K562 (cell line): ENCODE data around the gene SCG2. TPM values are rescaled to one million over a fixed set of nuclear protein-coding genes. Genes with fewer than 3 reads are reported as not detected.

Experiments
- AFF1 ChIP-seq, 2 experiments: fragments of 450-650 bp; IDR thresholded peaks; 2 replicates each; pipeline ENCODE4 v1.6.1; 2018; ENCODE audit warnings: mild to moderate bottlenecking in 2 of 2, low read depth in 1 of 2; ENCODE audit not compliant: partially characterized antibody in 2 of 2
- E2F1 ChIP-seq: sonication (generic); formaldehyde crosslinking; IDR thresholded peaks from 2 replicates; pipeline ENCODE4 v1.8.1; 2023; ENCODE audit warnings: mild to moderate bottlenecking, missing genetic modification reagents, moderate library complexity
- FUS ChIP-seq: fragments of 200-400 bp; formaldehyde crosslinking; optimal IDR thresholded peaks from 2 replicates; pipeline ENCODE3; 2017; ENCODE audit warnings: low read depth, low read length
- LCOR ChIP-seq: sonication (generic); formaldehyde crosslinking; IDR thresholded peaks from 2 replicates; pipeline ENCODE4 v1.8.0; 2022; ENCODE audit warnings: mild to moderate bottlenecking, missing genetic modification reagents
- OTX1 ChIP-seq: fragments of 450-650 bp; formaldehyde crosslinking; IDR thresholded peaks from 2 replicates; pipeline ENCODE4 v1.4.0; 2022; ENCODE audit warnings: mild to moderate bottlenecking
- POLR2B ChIP-seq: fragments of 450-650 bp; IDR thresholded peaks from 2 replicates; pipeline ENCODE4 v1.6.1; 2018; ENCODE audit warnings: low read depth; ENCODE audit not compliant: partially characterized antibody
- PRDM10 ChIP-seq: fragments of 450-650 bp; IDR thresholded peaks from 2 replicates; pipeline ENCODE4 v1.6.1; 2018; ENCODE audit not compliant: partially characterized antibody
- THRAP3 ChIP-seq: fragments of 450-650 bp; IDR thresholded peaks from 2 replicates; pipeline ENCODE4 v1.6.1; 2016; ENCODE audit warnings: mild to moderate bottlenecking, inconsistent platforms, borderline replicate concordance
- ZNF133 ChIP-seq: fragments of 250-450 bp; sonication (Bioruptor Pico); IDR thresholded peaks from 2 replicates; pipeline ENCODE4 v1.4.0; 2020; ENCODE audit warnings: mild to moderate bottlenecking
- ZNF518B ChIP-seq: fragments of 250-450 bp; sonication (Bioruptor Pico); IDR thresholded peaks from 2 replicates; pipeline ENCODE4 v1.5.0; 2021; ENCODE audit warnings: mild to moderate bottlenecking, moderate library complexity
- polyA plus RNA-seq, 8 experiments: library from polyadenylated mRNA; depleted of rRNA in 4 of 8; stranded (reverse) in 5 of 8; unstranded in 3 of 8; fragments of >200 nt; fragmentation: Nextera tagmentation in 2 of 8; fragmentation: Illumina TruSeq in 1 of 8; extraction: Ambion mirVana in 2 of 8; extraction: Trizol in 1 of 8; gene quantifications; 2 replicates each; pipeline versions ENCODE4 v1.2.1 to v1.2.3, GENCODE V29; 2011 to 2014; ENCODE audit warnings: inconsistent platforms in 1 of 8, missing spikeins in 1 of 8
- total RNA-seq, 7 experiments: library from RNA; depleted of rRNA in 6 of 7; stranded (reverse); fragments of >200 nt in 6 of 7; fragmentation: Illumina TruSeq in 2 of 7; extraction: Trizol in 2 of 7; gene quantifications; 2 replicates each; pipeline versions ENCODE4 v1.2.1 to v1.2.3, GENCODE V29; 2011 to 2021; ENCODE audit warnings: low replicate concordance in 1 of 7
- TF ChIP-seq, protein P1 (sequence below): sonication (generic); formaldehyde crosslinking; IDR thresholded peaks from 2 replicates; pipeline ENCODE4 v1.9.0; 2022; ENCODE audit warnings: mild to moderate bottlenecking, missing genetic modification reagents
- TF ChIP-seq, protein P2 (sequence below): fragments of 250-450 bp; sonication (Bioruptor Pico); IDR thresholded peaks from 2 replicates; pipeline ENCODE4 v1.5.0; 2021; ENCODE audit warnings: mild to moderate bottlenecking, borderline replicate concordance

SCG2 gene
- total and polyA plus RNA-seq, 9 of the 15 experiments (the other 6 are each of a cell fraction or from before 2014, with no cell fraction given): 0.07 to 1.6 (median 1.1) TPM

- no peak for TF ChIP-seq AFF1 (IDR thresholded peaks at IDR 0.05; ENCODE audit: low read depth in 1 of 2, partially characterized antibody in 2 of 2)
- TF ChIP-seq PRDM10: no peak
- no peak for TF ChIP-seq THRAP3
- TF ChIP-seq, protein P1, sequence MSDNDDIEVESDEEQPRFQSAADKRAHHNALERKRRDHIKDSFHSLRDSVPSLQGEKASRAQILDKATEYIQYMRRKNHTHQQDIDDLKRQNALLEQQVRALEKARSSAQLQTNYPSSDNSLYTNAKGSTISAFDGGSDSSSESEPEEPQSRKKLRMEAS (CRISPR knock-in tag): no peak
- TF ChIP-seq LCOR (CRISPR knock-in tag): no peak
- no peak for TF ChIP-seq OTX1 (CRISPR knock-in tag)
- no peak for TF ChIP-seq FUS
- TF ChIP-seq ZNF518B (CRISPR knock-in tag): no peak
- TF ChIP-seq E2F1 (CRISPR knock-in tag): no peak
- TF ChIP-seq, protein P2, sequence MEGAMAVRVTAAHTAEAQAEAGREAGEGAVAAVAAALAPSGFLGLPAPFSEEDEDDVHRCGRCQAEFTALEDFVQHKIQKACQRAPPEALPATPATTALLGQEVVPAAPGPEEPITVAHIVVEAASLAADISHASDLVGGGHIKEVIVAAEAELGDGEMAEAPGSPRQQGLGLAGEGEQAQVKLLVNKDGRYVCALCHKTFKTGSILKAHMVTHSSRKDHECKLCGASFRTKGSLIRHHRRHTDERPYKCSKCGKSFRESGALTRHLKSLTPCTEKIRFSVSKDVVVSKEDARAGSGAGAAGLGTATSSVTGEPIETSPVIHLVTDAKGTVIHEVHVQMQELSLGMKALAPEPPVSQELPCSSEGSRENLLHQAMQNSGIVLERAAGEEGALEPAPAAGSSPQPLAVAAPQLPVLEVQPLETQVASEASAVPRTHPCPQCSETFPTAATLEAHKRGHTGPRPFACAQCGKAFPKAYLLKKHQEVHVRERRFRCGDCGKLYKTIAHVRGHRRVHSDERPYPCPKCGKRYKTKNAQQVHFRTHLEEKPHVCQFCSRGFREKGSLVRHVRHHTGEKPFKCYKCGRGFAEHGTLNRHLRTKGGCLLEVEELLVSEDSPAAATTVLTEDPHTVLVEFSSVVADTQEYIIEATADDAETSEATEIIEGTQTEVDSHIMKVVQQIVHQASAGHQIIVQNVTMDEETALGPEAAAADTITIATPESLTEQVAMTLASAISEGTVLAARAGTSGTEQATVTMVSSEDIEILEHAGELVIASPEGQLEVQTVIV (CRISPR knock-in tag): no peak
- no peak for TF ChIP-seq ZNF133
- no peak for TF ChIP-seq POLR2B
These were observed 38.9 kb upstream of the SCG2 start (continued) for GRCh38 chr2:223641082-223641481.
